Measurements from ENCODE around the gene OTULIN. TPM values are rescaled to one million over a fixed set of nuclear protein-coding genes. Genes with fewer than 3 reads are reported as not detected.

The OTULIN gene
- total RNA-seq, 2 donors from 2014 or later, result 24.1 TPM

DNA sequence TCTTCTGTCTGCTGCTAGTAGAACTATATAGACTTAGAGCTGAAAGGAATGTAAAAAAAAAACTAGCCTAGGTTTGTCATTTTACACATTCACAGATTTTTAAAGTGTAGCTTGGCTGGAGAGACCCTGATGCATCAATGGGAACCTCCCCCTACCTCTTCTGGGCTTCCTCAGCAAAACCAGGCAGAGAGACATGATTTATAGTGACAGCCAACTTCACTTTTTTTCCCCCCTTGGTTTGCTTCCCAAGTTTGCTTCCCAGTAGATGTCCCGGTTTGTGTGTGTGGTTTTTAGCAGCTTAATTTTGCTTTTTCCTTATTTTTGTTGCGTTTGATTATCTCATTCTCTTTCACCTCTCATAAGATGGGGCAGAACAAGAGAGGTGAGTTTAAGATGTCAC is 1.8 kb downstream of the OTULIN start:
- intact Hi-C loops (cut with DNase I, micrococcal nuclease), result no loop called here
- DNase-seq, result no peak
- ATAC-seq, result no peak

DNA sequence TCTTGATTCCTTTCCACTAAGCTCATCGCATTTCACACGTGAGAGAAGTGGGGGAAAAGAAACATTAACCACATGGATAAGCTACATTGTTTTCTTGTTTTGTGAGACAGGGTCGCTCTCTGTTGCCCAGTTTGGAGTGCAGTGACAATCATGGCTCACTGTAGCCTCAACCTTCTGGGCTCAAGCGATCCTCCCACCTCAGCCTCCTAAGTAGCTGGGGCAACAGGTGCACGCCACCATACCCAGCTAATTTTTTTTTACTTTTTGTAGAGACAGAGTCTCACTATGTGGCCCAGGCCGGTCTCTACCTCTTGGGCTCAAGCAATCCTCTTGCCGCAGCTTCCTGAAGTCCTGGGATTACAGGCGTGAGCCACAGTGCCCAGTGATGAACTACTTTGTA is 2.8 kb downstream of the OTULIN start:
- intact Hi-C loops (cut with DNase I, micrococcal nuclease), result no loop called here
- no peak for ATAC-seq
- no peak for DNase-seq

DNA sequence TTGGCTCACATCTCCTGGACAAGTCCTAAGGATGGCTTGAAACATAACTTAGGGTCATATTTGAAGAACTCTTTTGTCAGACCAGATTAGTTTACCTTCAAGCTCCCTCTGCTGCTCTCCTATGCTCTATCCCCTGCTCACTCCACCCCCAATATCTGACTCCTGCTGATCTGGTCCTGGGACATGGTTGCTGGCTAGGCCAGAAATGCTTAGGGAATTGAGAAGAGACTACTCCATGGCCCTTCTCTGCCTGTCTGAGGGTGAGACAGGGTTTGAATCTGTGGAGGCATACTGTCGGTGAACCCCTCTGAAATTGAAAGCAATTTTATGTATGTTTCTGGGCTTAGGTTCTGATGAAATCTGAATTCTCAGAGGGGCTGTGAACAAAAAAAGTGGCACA is 3.3 kb downstream of the OTULIN start:
- ATAC-seq (no peak), DNase-seq (no peak)
- intact Hi-C loops (cut with DNase I, micrococcal nuclease), result no loop called here

DNA sequence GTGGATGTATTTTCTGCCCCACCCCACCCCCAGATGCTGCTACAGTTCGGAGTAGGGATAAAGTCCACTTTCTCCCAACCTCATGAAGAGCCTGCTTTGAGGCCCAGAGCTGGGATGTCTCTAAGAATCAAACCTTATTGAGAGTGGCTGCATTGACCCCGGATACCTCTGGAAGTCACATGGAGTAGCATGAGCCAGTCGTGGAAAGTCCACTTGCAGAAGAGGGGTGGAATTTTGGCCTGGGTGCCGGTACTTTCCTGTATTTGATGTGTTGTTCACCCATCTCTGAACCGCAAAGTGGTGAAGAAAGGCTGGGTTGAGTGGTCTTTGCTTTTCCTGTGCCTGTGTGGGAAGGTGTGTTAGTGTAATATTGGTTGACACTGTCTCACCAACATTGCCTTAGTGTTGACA is 3.7 kb downstream of the OTULIN start:
- intact Hi-C loops (cut with DNase I, micrococcal nuclease), result no loop called here
- DNase-seq (no peak), ATAC-seq (no peak)

DNA sequence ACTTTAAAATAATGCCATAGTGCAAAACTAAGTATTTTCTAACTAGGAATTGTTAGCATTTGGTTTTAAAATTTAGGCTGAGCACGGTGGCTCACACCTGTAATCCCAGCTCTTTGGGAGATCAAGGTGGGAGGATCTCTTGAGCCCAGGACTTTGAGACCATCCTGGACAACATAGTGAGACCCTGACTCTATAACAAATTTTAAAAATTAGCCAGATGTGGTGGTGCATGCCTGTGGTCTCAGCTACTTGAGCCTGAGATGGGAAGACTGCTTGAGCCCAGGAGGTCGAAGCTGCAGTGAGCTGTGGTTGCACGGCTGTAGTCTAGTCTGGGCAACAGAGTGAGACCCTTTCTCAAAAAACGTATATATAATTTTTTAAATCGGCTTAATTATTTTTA is 4.9 kb downstream of the OTULIN start:
- ATAC-seq (no peak), DNase-seq (no peak)
- intact Hi-C loops (cut with DNase I, micrococcal nuclease), result no loop called here

DNA sequence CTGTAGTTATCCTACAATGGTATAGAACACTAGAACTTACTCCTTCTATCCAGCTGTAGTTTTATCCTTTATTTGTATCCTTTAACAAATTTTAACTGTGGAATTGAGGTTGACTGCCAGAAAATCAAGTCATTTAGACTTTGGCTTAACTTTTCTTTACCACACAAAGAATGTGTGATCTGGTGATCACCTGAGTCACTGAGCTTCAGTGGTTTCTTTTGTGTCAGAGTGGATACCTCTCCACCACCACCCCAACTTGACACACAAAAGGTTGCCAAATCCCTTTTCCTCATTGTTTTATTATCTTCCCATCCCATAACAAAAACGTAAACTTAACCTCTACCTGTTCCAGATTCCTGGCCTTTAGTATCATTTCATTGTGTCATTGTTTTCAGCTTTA is 5.5 kb downstream of the OTULIN start:
- intact Hi-C loops (cut with DNase I, micrococcal nuclease), result no loop called here
- ATAC-seq, result no peak
- DNase-seq, result no peak

DNA sequence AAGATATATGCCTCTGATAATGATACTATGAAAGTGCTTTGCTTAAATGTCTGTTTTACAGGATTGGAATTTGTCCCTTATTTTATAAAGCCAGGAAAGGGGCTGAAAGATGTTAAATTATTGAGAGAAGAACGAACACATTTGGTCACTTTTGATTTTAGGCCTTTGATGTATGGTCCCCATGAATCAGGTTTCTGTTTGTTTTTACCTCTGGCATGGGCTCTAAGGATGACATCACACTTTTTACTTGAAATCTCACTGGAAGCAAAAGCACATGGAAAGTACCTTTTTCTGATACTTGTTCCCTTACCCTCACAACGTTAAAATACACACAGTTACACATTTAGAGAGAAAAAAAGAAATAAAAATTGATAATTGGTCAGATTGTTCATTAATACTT is 6.9 kb downstream of the OTULIN start:
- intact Hi-C loops (cut with DNase I, micrococcal nuclease), result no loop called here
- DNase-seq, result no peak
- no peak for ATAC-seq

DNA sequence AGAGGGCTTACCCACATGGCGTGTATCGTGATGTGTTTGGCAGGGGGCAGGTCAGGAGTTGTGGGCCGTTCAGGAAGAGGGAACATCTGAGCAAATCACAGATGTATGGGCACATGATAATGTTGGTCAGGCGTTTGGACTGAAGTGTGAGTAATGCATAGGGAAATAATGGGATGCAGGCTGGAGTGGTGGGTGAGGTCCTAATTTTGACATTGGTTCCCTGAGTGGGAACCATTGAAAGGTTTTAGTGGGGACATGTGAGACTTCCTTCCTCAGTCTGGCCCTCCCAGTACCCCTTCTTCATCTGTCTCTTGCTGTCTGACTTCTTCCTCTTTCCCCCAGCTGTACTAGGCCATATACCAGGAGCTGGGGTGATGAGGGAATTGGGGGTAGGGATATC is 7.6 kb downstream of the OTULIN start:
- DNase-seq, result no peak
- ATAC-seq, result no peak
- intact Hi-C loops (cut with DNase I, micrococcal nuclease), result no loop called here

DNA sequence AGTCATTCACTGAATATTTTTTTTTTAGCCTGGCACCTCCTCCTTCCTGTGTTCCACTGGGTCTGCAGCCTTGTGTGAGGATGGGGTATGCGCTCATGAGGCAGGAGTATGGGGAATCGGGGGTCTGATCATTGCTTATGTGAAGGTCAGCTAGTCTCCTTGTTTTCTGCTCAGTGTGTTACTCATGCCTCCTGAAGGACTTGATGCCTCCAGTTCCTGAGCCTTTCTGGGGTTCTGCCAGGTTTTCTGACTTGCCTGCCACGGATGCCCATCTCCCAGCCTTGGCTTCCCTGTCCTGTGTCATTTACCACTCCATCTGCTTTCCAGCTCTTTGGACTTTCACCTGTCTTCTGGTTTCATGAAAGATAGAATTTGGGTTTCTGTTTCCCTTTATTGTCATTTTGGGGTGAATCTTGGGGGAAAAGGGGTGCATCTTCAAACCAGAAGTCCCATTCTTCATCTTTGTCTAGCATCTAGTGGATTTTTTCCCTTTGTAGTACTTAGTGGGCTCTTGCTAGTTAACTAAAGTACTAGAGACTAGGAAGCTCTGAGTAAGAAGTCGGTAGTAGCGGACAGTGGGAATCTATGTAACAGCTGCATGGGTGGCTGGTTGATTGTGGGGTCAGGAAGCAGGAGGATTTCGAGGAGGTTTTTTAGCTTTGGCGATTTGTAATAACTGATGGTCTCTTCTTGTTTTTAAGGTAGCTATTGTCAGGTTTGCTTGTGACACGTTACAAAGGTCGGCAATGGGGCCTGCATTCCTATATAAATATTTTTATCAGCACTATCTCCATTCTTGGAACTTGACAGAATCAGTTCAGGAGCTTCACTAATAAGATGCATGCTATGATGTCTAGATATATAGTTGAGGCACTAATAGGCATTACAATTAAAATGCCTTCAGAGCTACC is 8.2 kb downstream of the OTULIN start:
- ATAC-seq (no peak), DNase-seq (no peak)
- intact Hi-C loops (cut with DNase I, micrococcal nuclease), result no loop called here

DNA sequence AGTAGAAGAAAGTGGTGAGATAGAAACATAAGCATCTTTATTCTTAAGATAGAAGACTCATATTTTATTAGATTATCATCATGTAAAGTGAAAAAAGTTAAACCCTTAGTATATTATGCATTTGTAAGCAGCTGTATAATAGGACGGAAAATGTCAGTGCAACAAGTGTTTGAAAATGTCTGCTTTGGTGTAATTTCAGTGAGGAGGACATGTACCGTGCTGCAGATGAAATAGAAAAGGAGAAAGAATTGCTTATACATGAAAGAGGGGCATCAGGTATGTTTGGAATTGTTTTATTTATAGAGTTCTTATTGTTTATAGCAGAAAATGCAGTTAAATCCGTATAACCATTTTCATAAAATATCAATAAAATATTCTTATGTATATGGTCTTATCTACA is 8.9 kb downstream of the OTULIN start:
- DNase-seq (no peak), ATAC-seq (no peak)
- intact Hi-C loops (cut with DNase I, micrococcal nuclease), result no loop called here

DNA sequence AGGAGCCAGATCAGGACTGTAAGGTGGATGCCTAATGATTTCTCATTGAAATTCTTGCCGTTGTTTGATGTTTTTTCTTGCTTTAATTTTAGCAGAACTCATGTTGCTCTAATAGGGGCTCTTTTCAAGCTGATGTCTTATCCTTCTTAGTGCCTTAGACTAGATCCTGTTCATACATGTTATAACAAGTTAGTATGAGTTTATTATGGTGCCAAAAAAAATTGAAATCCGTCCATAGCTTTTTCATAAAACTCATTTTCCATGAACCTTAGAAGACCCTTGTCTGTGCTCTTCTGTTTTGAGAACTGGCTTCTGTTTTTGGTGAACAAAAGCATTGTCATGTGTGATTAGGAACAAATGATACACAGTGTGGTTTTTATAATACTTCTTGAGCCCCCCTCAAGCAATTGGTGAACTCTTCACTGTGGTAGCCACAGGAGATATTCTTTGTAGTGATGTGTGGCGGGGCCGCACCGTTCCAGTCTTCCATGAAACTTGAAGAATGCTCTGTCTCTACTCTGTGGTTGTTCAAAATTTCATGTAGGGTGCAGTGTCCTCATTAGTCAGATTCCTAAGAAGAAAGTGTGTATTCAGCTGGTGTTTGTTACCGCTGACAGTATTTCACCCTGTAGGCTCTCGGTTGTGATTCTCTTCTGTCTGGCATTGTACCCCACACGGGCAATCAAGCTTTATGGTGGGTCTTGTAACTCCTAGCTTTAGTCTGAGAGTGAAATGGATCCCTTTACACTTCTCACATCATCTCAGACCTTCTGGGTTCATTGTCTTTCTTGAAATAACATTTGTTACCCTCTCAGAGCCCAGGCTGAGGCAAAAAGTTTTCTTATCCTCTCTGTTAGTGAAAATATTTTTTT is 10.7 kb downstream of the OTULIN start:
- no peak for ATAC-seq
- intact Hi-C loops (cut with DNase I, micrococcal nuclease), result no loop called here
- DNase-seq, result no peak

DNA sequence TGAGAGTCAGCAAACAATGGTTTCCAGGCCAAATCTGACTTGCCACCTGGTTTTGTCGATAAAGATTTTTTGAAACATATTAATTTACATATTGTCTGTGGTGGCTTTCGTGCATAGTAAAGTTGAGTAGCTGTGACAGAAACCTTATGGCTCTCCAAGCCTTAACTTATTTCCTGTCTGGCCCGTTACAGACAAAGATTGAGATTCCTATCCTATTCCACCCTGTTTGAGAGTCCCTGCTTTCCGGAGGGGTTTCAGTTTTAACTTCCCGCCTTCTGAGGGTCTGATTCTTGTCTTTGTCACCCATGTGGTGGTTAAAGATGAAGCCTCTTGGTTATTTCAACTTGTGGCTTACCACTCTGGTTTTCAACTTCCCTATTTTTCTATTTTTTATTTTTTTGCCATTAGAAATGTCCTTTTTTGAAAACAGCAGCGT is 11.4 kb downstream of the OTULIN start:
- no peak for ATAC-seq
- no peak for DNase-seq
- intact Hi-C loops (cut with DNase I, micrococcal nuclease), result no loop called here

DNA sequence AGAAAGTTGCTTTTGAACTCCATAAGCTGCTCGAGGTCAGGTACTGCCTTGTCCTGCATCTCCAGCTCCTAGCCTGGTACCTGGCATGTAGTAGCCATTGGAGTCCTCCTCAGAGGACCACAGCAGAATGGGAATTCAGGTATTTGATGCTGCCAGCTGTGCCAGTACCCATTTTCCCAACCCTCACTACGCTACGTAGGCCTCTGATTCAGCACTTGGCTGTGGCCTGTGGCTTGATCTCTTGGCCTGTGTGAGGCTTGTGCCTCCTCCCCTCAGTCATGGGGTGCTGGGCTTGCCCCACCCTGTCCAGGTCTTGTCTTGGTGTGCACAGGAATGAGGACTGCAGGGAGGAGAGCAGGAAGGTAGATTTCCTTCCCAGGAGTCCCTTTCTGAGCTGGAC is 11.8 kb downstream of the OTULIN start:
- ATAC-seq (peak; percentile 55), DNase-seq (peak in 1 of 2 donors; percentile 33)
- intact Hi-C loops (cut with DNase I, micrococcal nuclease), result no loop called here

DNA sequence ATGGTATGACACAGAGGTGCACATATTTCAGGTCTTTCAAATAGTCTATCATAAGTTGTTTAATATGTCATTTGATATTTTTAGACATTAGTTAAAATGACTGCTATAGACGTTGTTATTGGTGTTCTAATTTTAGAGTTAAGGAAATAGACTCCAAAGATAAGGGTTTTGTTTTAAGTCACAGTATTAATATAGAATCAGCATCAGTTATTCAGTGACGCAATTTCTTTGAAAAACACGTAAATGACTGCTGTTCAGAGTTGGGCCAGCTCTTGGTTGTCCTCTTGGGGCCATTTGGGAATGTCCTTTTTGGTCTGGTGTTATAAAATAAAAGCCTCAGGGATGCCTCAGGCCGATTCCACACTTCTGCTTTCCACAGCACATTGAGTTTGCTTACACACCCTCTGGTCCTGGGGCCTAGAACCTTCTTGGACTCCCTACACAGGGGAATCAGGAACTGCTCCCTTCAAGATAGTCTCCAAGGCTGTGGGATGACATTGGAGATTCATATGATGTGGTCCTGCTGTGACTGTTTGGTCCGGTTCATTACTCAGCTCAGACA is 14.3 kb downstream of the OTULIN start:
- intact Hi-C loops (cut with DNase I, micrococcal nuclease), result no loop called here
- ATAC-seq (no peak), DNase-seq (no peak)

DNA sequence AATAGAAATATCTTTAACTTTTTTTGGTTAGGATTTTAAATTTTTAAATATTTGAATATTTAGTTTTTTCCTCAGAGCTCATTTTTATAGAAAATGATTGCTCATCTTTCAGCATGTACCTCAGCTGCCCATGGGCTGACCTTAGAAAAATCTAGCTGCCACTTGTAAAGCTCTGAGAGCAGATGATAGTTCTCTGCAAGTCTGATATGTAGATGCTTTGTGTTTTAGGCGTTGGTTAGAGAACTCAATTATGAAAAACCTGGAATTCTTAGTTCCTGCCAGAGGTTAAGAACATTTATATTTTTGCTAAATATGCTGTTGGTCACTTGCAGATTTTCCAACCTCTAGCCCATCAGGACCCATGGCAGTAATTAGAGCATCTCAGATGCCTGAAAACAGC is 15.1 kb downstream of the OTULIN start:
- ATAC-seq, result no peak
- no peak for DNase-seq
- intact Hi-C loops (cut with DNase I, micrococcal nuclease), result no loop called here

DNA sequence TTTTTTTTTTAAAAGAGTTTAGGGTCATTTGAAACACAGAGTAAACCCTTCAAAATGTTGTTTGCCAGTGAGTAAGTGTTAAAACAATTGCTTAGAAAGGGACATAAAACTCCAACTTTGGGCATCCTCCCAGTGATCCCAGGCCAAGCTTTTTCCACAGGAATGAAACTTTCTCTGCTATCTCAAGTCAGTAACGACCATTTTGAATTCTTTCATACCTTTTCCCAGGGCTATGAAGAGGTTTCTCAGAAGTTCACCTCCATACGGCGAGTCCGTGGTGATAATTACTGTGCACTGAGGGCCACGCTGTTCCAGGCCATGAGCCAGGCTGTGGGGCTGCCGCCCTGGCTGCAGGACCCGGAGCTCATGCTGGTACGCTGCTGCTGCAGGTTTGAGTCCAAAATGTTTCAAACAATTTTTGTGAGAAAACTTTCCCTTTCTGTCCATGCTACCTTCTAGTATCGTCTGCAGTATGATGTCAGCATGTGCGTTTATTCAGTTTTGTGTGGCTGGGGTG is 16.8 kb downstream of the OTULIN start:
- intact Hi-C loops (cut with DNase I, micrococcal nuclease), result no loop called here
- no peak for ATAC-seq
- no peak for DNase-seq

DNA sequence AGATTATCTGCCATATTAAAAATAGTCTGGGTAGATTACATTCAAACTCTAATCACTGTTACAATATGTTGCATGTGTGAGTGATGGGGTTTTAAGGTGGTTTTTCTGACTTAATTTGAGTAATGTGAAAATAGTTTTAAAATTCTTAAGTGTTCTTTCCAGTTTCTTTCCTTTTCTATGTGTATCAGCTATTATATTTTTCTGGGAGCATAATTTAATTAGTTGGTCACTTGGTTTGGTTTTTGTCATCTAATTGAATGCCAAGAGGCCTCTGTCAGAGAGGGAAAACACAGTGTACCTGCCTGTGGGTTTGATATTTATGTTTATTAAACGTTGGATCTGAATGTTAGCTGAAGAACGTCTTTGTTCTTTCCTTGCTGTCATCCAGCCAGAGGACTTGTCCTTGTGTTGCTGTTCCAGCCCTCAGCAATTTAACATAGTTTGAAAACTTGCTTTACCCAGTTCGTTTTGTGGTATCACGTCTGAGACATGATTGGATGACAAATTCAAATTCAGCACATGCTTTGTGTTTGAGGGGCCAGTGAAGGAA is 19.5 kb downstream of the OTULIN start:
- ATAC-seq, result no peak
- intact Hi-C loops (cut with DNase I, micrococcal nuclease), result no loop called here

DNA sequence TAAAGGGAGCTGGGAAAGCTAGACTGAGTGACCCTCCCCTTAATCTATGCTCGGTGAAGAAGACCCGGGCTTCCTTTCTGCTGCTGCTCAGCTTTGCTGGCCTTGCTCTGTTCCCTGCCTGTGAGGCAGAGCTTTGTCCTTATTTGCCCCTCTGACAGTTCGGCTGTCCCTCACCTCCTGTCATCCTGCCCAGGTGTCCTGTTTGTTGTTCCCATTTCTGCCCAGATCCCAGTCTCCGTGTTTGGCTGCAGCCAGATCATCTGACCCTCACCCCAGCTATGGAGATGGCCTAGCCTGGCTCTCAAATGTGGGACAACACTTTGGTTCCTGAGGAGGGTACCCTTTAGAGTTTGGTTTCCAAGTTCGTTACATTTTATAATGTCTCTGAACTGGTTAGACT is 20.2 kb downstream of the OTULIN start:
- no peak for DNase-seq
- no peak for ATAC-seq
- intact Hi-C loops (cut with DNase I, micrococcal nuclease), result no loop called here

More for the DNA sequence above, 19.5 kb downstream of the OTULIN start:
- no peak for DNase-seq

DNA sequence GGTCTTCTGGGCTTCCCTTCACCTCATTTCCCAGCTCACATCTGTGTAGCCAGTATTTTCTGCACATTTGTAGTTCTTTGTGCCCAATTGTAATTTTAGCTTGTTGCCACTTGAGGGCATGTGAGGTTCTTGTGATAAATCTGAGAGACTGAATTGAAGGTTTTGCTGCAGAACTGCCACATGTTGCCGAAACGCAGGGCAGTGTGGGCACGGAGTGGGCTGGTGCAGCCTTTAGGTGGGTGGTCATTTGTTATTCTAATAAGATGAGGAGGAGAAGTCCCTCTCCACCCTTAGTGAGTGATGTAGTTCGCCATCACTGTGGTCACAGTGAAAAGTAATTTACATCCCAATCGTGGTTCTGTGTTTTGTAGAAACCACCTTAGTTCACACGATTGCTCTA is 21.2 kb downstream of the OTULIN start:
- intact Hi-C loops (cut with DNase I, micrococcal nuclease), result no loop called here
- ATAC-seq, result peak; percentile 77
- DNase-seq, result no peak
